Epithelial cell of proximal tubule (primary cell): ENCODE measurements around the gene KRTAP10-8. TPM values are rescaled to one million over a fixed set of nuclear protein-coding genes. Genes with fewer than 3 reads are reported as not detected.
"Not testable (repeated sequence)": the region's sequence is repeated elsewhere in the genome, so short reads cannot be mapped to it uniquely, and the experiment has no call there.

Source experiments
- DNase-seq: peaks from one replicate; pipeline ENCODE4 v3.0.0-alpha.2; 2011; ENCODE audit warnings: low read depth
- H3K4me3 ChIP-seq: 2 replicates; pipeline ENCODE4 v1.5.1; 2011; ENCODE audit warnings: low read depth, mild to moderate bottlenecking, low read length
- total RNA-seq: library from RNA; depleted of rRNA; stranded (reverse); fragments of >200 nt; gene quantifications from 2 replicates; pipeline ENCODE4 v1.2.3, GENCODE V29; 2015
- TF ChIP-seq, protein P1 (sequence below): conservative IDR thresholded peaks from 2 replicates; pipeline ENCODE4 v1.5.1; 2012; ENCODE audit warnings: low read depth, mild to moderate bottlenecking, low read length

Gene KRTAP10-8
- total RNA-seq, 1 donor from 2014 or later, result not detected

DNA sequence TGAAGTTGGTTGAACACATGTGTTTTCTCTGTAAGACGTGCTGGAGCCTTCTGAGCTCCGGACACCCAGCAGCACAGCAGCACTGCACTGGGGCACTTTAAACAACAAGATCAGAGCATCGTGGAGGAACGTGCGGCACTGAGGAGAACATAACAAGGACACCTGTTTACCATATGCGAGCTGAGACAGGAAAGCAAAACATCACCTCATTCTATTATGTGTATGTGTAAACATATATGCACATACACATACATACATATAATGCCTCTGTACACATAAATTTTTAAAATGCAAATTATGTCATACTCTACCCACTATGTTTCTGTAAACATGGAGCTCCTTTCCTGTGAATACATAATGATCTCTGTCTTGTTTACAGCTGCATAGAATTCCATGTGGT lies 16.4 kb upstream of the KRTAP10-8 start:
- no peak for DNase-seq
- no peak overlapping the region for H3K4me3 ChIP-seq
- TF ChIP-seq, protein P1, sequence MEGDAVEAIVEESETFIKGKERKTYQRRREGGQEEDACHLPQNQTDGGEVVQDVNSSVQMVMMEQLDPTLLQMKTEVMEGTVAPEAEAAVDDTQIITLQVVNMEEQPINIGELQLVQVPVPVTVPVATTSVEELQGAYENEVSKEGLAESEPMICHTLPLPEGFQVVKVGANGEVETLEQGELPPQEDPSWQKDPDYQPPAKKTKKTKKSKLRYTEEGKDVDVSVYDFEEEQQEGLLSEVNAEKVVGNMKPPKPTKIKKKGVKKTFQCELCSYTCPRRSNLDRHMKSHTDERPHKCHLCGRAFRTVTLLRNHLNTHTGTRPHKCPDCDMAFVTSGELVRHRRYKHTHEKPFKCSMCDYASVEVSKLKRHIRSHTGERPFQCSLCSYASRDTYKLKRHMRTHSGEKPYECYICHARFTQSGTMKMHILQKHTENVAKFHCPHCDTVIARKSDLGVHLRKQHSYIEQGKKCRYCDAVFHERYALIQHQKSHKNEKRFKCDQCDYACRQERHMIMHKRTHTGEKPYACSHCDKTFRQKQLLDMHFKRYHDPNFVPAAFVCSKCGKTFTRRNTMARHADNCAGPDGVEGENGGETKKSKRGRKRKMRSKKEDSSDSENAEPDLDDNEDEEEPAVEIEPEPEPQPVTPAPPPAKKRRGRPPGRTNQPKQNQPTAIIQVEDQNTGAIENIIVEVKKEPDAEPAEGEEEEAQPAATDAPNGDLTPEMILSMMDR, result no peak

DNA sequence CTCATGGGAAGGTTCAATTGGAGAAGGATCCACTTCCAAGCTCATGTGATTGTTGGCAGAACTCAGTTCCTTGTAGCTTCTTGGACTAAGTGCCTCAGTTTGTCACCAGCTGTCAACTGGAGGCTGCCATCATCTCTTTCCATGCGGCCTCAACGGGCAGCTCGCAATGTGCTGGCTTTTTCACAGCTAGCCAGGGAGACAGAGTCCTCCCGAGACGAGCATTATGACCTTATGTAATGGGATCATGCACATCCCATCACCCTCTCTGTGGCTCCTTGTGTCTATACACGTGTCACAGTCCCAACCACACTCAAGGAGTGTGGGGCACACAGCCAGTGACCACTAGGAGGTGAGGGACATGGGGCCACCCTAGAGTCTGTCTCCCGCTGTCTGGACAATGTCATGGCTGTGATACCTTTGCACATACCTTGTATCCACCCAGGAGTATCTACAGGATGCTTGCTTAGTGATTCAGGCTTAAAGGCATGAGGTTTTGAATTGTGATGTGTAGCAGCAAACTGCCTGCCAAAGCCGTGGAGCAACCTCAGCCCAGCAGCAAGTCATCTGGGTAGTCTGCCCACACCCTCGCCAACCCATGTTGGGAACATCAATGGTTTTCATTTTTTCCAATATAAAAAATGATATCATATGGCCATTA lies 15.7 kb upstream of the KRTAP10-8 start:
- DNase-seq, result no peak
- H3K4me3 ChIP-seq, result no peak overlapping the region
- TF ChIP-seq, protein P1, result no peak

DNA sequence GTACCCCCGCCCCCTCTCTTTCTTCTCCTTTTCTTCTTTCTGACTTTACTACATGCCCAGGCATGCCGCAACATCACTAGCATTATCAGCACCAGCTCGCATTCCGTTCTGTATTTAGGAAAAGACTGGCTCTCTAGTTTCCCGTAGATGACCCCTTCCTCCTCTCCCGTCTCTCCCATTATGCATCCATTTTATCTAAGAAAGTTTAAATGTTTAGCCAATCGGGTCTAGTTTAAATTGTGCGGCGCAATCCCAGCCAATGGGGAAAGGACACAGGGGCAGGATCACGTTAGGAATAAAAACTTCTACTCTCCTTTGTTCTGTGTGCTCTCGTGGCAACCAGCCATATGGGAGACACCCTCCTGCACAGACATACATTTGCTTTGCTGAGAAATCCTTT lies 13.8 kb upstream of the KRTAP10-8 start:
- TF ChIP-seq, protein P1, result no peak
- no peak overlapping the region for H3K4me3 ChIP-seq
- no peak for DNase-seq

DNA sequence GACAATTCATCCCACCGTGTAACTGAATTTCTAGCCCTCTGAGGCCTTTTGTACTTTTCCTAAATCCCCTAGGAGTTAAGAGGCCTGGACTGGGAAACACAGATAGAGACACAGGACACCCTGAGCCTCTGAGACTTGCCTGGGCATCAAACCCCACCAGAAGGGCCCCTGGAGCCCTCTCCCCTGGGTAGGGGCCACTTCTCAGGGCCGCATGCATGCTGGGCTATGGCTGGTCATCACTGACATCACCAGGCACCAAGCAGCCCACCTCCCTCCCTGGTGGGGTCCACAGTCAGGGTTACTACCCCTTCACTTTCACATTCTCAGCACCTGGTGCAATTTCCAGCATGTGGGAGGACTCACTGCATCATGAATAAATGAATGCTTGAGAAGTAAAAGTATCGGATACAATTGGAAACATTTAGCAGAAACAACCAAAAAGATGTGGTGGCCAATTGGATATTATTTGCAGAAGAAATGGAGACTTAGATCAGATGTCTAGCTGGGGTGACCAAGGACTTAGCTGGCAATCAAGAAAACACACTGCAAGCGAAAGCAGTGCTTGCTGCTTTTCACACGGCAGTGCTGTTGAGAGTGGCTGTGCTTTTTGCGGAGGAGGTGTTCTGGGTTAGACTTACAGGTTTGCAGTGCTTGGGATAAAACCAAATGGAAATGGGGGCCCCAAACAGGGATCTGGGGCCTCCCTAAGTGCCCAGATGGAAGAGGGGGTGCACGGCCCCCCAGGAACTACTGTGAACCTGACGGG lies 12.4 kb upstream of the KRTAP10-8 start:
- no peak for DNase-seq
- no peak overlapping the region for H3K4me3 ChIP-seq
- TF ChIP-seq, protein P1, result no peak

DNA sequence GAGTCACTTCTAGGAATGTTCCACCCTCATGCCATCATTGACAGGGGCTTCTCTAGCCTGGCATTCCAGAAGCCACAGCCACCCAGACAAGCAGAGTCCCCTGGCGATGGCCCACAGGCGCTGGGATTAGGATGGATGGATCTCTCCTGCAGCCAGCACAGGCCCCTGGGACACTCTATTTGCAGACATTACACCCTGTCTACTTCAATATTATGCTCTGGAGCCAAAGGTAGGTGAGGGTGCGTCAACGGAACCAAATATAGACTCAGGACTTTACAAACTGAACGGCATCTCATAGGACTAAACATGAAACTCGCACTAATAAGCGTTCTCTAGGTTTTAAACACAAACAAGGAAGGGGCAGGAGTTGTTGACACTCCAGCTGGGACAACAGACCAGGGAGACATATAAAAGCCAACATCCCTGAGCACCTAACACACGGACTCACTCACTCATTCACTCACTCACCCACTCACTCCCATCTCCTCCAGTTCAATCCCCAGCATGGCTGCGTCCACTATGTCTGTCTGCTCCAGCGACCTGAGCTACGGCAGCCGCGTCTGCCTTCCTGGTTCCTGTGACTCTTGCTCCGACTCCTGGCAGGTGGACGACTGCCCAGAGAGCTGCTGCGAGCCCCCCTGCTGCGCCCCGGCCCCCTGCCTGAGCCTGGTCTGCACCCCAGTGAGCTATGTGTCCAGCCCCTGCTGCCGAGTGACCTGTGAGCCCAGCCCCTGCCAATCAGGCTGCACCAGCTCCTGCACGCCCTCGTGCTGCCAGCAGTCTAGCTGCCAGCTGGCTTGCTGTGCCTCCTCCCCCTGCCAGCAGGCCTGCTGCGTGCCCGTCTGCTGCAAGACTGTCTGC lies 11.5 kb upstream of the KRTAP10-8 start, which contains the start of gene KRTAP10-7:
Gene KRTAP10-7 (plus strand): TSS at position 480 of the 861 bp plus-strand sequence. CDS start 25 bp downstream, at position 505.
- H3K4me3 ChIP-seq, DNase-seq: not testable (repeated sequence)

DNA sequence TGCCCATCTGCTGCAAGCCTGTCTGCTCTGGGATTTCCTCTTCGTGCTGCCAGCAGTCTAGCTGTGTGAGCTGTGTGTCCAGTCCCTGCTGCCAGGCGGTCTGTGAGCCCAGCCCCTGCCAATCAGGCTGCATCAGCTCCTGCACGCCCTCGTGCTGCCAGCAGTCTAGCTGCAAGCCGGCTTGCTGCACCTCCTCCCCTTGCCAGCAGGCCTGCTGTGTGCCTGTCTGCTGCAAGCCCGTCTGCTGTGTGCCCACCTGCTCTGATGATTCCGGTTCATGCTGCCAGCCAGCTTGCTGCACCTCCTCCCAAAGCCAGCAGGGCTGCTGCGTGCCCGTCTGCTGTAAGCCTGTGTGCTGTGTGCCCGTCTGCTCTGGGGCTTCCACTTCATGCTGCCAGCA lies 10.8 kb upstream of the KRTAP10-8 start:
- H3K4me3 ChIP-seq, DNase-seq: not testable (repeated sequence)

DNA sequence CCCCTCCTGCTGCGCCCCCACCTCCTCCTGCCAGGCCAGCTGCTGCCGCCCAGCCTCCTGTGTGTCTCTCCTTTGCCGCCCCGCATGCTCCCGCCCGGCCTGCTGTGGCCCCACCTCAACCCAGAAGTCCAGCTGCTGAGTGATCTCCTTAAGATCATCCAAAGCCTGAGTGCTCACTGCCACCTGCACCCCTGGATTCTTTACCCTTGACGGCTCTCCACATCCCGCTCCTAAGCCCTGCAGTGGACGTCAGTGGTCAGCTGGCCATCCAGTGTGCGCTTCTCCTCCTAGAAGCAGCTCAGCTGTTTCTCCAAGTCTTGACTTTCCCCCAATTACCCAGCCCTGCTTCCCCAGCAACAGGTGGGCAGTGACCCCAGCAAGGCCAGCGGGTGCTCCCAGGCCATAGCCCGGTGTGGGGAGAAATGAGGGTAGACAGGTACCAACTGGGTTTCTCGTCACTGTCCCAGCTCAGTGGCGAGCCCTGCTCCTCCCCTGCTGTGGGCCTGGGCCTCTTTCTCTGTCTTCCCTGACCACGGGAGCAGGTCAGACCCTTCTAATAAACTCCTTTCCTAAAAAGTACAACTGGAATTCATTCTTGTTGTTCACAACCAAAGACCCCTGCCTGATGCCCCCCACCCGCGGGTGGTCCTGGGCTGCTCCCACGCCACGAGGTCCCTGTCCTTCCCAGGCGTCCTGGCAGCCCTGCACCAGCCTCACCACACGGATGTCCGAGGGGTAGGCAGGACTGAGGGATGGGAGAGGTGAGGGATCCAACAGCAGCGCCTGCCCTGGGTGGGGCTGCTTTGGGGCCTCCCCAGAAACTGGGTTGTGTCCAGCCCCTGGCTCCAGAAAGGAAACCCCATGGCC lies 10.1 kb upstream of the KRTAP10-8 start:
- no peak for DNase-seq
- H3K4me3 ChIP-seq, result no peak overlapping the region

More for the DNA sequence above, 10.1 kb upstream of the KRTAP10-8 start:
- TF ChIP-seq, protein P1, result no peak
